ENCODE data around the gene LAMA2. TPM values are rescaled to one million over a fixed set of nuclear protein-coding genes. Genes with fewer than 3 reads are reported as not detected.

LAMA2 gene
- total and polyA plus RNA-seq, 2 donors (not counting 3 experiments of a cell fraction or from before 2014, with no cell fraction given), result 0.51 to 0.75 TPM

GRCh38 chr6:129098061-129098553 is 215.2 kb downstream of the LAMA2 start:
- Histone ChIP-seq H2AFZ (ENCODE audit: low read depth, low read length) (no peak overlapping the region), H3K27me3 (ENCODE audit: control insufficient read depth in 2 of 2, insufficient read depth in 2 of 2, low read length in 2 of 2) (no peaks in the 10 kb centered on the region), H3K9ac (replicated peaks; ENCODE audit: extremely low read depth, insufficient read depth, low read length) (no peak overlapping the region), H4K20me1 (replicated peaks; ENCODE audit: control insufficient read depth, extremely low read depth, insufficient read depth, low read length) (no peaks in the 10 kb centered on the region), H3K4me1 (ENCODE audit: control insufficient read depth, extremely low read depth, insufficient read depth, low read length) (no peaks in the 10 kb centered on the region), H3K36me3 (ENCODE audit: control insufficient read depth in 2 of 2, extremely low read depth in 1 of 2, insufficient read depth in 2 of 2, low read length in 2 of 2) (no peaks in the 10 kb centered on the region), H3K27ac (ENCODE audit: insufficient read depth, low read depth, low read length) (no peak overlapping the region), H3K9me3 (replicated peaks; ENCODE audit: control insufficient read depth, insufficient read depth, low read length) (no peaks in the 10 kb centered on the region), H3K4me3 (replicated peaks in 1 of 3; ENCODE audit: insufficient read depth in 1 of 3, low read depth in 1 of 3, low read length in 3 of 3) (no peak overlapping the region), H3K4me2 (ENCODE audit: insufficient read depth, low read length) (no peak overlapping the region), H3K9me1 (replicated peaks; ENCODE audit: control insufficient read depth, extremely low read depth, insufficient read depth, low read length) (no peaks in the 10 kb centered on the region), H3K79me2 (ENCODE audit: control insufficient read depth, insufficient read depth, low read length) (no peaks in the 10 kb centered on the region)
- no peak for DNase-seq (ENCODE audit: low read depth, low spot score)
- ChIA-PET POLR2A (no interaction called here), CTCF (no interaction called here)
- TF ChIP-seq CTCF (IDR thresholded peaks at IDR 0.05; ENCODE audit: extremely low read depth in 1 of 2, insufficient read depth in 1 of 2, low read depth in 1 of 2, low read length in 2 of 2) (no peak), JUN (IDR thresholded peaks at IDR 0.05; ENCODE audit: borderline replicate concordance, insufficient read depth, insufficient read length, low read depth) (no peak), POLR2AphosphoS5 (IDR thresholded peaks at IDR 0.05; ENCODE audit: insufficient read depth, low read depth, low read length) (no peak), POLR2A (IDR thresholded peaks at IDR 0.05; ENCODE audit: low read depth, low read length) (no peak), FOS (IDR thresholded peaks at IDR 0.05; ENCODE audit: borderline replicate concordance, insufficient read depth, low read length) (no peak)
- dilution Hi-C loops (cut with MboI; ENCODE audit: extremely low pct_ligation_motif_present, low sequenced_read_pairs), result no loop called here
- FAIRE-seq, result no peak
- intact Hi-C loops (cut with micrococcal nuclease), result no loop called here
- BruUV-seq (replicated peaks), result no TSS peak

- no peaks in the 10 kb centered on the region for H3K9me3 ChIP-seq (replicated peaks; ENCODE audit: control insufficient read depth, insufficient read depth, low read length)
- no peaks in the 10 kb centered on the region for H3K79me2 ChIP-seq (ENCODE audit: control insufficient read depth, insufficient read depth, low read length)
- H3K36me3 ChIP-seq (ENCODE audit: control insufficient read depth in 2 of 2, extremely low read depth in 1 of 2, insufficient read depth in 2 of 2, low read length in 2 of 2), result no peaks in the 10 kb centered on the region
- no peak overlapping the region for H3K4me3 ChIP-seq (replicated peaks in 1 of 3; ENCODE audit: insufficient read depth in 1 of 3, low read depth in 1 of 3, low read length in 3 of 3)
- no peaks in the 10 kb centered on the region for H3K27me3 ChIP-seq (ENCODE audit: control insufficient read depth in 2 of 2, insufficient read depth in 2 of 2, low read length in 2 of 2)
- no TSS peak for BruUV-seq (replicated peaks)
- H4K20me1 ChIP-seq (replicated peaks; ENCODE audit: control insufficient read depth, extremely low read depth, insufficient read depth, low read length), result no peaks in the 10 kb centered on the region
- DNase-seq (ENCODE audit: low read depth, low spot score), result no peak
- FAIRE-seq, result no peak
- intact Hi-C loops (cut with micrococcal nuclease), result no loop called here
- H3K9ac ChIP-seq (replicated peaks; ENCODE audit: extremely low read depth, insufficient read depth, low read length), result no peak overlapping the region
- H3K9me1 ChIP-seq (replicated peaks; ENCODE audit: control insufficient read depth, extremely low read depth, insufficient read depth, low read length), result no peaks in the 10 kb centered on the region
- TF ChIP-seq MYC (IDR thresholded peaks at IDR 0.05; ENCODE audit: low read depth, low read length) (no peak), EZH2 (IDR thresholded peaks at IDR 0.05; ENCODE audit: borderline replicate concordance, low read depth, low read length, severe bottlenecking) (no peak), MAX (IDR thresholded peaks at IDR 0.05; ENCODE audit: insufficient read depth, insufficient read length) (no peak), POLR2A (IDR thresholded peaks at IDR 0.05; ENCODE audit: low read depth, low read length) (no peak), POLR2AphosphoS5 (IDR thresholded peaks at IDR 0.05; ENCODE audit: insufficient read depth, low read depth, low read length) (no peak), JUN (IDR thresholded peaks at IDR 0.05; ENCODE audit: borderline replicate concordance, insufficient read depth, insufficient read length, low read depth) (no peak), CTCF (IDR thresholded peaks at IDR 0.05; ENCODE audit: extremely low read depth in 1 of 2, insufficient read depth in 1 of 2, low read depth in 1 of 2, low read length in 2 of 2) (no peak), FOS (IDR thresholded peaks at IDR 0.05; ENCODE audit: borderline replicate concordance, insufficient read depth, low read length) (no peak), GATA2 (IDR thresholded peaks at IDR 0.05; ENCODE audit: insufficient read depth, insufficient read length, low read depth, low read length) (no peak)
- ChIA-PET POLR2A (no interaction called here), CTCF (interaction anchor here (1.5 kb wide), 1 partner anchor 23 kb away, joined by 3 read pairs; no protein-coding TSS in a partner anchor)
- H2AFZ ChIP-seq (ENCODE audit: low read depth, low read length), result no peak overlapping the region
- H3K27ac ChIP-seq (ENCODE audit: insufficient read depth, low read depth, low read length), result no peak overlapping the region
- dilution Hi-C loops (cut with MboI; ENCODE audit: extremely low pct_ligation_motif_present, low sequenced_read_pairs), result no loop called here
- H3K4me1 ChIP-seq (ENCODE audit: control insufficient read depth, extremely low read depth, insufficient read depth, low read length), result peaks cover 5% of the 10 kb centered on the region
- H3K4me2 ChIP-seq (ENCODE audit: insufficient read depth, low read length), result no peak overlapping the region
Measured at GRCh38 chr6:129099696-129100095, 216.8 kb downstream of the LAMA2 start.

Data from endothelial cell of umbilical vein (primary cell).